ENCODE results near the gene PELI2.

DNA sequence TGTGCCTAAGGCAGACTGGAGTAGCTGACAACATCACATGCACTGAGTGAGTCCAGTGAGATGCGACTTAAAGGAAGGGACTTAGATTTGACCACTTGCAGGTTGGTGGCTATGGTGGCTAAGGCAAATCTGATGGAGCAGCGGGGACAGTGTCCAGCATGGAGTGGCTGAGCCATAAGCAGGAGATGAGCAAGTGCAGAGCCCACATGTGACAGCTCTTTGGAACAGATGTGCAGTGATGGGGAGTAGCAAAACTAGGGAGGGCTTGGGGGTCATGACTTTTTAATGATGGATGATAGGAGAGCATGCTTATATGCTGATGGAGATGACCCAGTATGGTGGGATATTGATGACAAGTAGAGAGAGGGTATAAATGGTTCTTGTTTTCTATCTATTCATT, 80.2 kb downstream of the PELI2 start:
- TF ChIP-seq, protein P1, sequence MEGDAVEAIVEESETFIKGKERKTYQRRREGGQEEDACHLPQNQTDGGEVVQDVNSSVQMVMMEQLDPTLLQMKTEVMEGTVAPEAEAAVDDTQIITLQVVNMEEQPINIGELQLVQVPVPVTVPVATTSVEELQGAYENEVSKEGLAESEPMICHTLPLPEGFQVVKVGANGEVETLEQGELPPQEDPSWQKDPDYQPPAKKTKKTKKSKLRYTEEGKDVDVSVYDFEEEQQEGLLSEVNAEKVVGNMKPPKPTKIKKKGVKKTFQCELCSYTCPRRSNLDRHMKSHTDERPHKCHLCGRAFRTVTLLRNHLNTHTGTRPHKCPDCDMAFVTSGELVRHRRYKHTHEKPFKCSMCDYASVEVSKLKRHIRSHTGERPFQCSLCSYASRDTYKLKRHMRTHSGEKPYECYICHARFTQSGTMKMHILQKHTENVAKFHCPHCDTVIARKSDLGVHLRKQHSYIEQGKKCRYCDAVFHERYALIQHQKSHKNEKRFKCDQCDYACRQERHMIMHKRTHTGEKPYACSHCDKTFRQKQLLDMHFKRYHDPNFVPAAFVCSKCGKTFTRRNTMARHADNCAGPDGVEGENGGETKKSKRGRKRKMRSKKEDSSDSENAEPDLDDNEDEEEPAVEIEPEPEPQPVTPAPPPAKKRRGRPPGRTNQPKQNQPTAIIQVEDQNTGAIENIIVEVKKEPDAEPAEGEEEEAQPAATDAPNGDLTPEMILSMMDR (IDR thresholded peaks at IDR 0.05): no peak
- no peak for TF ChIP-seq POLR2A (IDR thresholded peaks at IDR 0.05)

Measured in lower leg skin (tissue), 3 donors.